UCSD-AML1 (cell line): ENCODE measurements around the gene CDK10.
"Not testable (repeated sequence)": the region's sequence is repeated elsewhere in the genome, so short reads cannot be mapped to it uniquely, and the experiment has no call there.

Experiments used
- DNase-seq: peaks from one replicate; lab custom pipeline; 2025; ENCODE audit not compliant: unreplicated experiment; lab: John Stamatoyannopoulos, UW

The CDK10 gene, protein sequence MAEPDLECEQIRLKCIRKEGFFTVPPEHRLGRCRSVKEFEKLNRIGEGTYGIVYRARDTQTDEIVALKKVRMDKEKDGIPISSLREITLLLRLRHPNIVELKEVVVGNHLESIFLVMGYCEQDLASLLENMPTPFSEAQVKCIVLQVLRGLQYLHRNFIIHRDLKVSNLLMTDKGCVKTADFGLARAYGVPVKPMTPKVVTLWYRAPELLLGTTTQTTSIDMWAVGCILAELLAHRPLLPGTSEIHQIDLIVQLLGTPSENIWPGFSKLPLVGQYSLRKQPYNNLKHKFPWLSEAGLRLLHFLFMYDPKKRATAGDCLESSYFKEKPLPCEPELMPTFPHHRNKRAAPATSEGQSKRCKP

DNA sequence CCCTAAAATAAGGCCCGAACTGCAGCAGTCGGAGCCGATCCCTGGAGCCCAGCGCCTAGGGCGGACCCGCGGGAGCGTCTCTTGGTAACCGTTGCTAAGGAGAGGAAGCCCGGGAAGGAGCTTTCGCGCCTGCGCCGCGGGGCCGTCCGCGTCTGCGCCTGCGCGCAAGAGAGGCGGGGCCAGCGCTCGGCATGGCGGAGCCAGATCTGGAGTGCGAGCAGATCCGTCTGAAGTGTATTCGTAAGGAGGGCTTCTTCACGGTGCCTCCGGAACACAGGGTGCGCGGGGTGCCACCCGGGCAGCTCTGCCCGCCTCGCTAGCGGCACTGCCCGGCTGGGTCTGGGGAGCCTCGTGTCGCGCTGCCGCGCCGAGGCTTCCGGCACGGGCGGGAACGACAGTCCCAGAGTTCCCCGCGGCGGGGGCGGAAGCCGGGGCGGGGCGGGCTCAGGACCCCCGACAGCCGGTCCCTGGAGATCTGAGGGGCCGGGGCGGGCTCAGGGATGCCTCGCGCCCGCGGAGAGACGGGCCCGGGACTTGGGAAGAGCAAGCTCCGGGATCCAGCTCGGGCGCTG is at the start of gene CDK10:
CDK10 (plus strand) TSS at position 170 of the 572 bp plus-strand sequence; CDS start at position 192, 22 bp downstream.
- DNase-seq, result peak; percentile 92

DNA sequence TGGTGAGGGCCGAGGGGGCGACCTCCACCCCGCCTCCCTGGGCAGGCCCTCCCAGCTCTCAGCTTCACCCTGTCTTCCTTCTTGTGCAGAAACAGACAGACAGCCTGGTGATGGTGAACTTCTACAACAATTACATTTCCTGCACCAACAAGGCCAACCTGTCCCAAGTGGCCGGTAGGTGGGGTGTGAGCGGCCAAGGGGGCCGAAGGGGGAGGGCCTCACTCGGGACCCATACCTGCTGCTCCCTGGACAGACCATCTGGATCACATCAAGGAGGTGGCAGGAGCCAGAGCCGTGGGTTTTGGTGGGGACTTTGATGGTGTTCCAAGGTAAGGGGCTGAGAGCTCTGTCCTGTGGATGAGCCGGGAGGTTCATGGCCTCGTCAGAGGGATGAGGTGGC is 49.1 kb upstream of the CDK10 start:
- DNase-seq, result no peak

DNA sequence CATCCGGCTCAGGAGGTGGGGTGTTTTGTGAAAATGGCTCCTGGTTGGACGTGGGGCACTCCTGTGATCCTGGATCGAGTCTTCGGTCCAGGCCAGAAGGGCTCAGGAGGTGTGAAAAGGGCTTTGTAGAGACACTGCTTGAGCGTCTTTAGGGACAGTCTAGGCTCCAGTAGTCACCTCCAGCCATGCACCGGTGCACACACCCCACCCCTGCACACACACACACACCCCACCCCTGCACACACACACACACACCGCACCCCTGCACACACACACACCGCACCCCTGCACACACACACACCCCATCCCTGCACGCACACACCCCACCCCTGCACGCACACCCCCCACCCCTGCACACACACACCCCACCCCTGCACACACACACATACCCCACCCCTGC is 48.0 kb upstream of the CDK10 start:
- DNase-seq, result no peak

DNA sequence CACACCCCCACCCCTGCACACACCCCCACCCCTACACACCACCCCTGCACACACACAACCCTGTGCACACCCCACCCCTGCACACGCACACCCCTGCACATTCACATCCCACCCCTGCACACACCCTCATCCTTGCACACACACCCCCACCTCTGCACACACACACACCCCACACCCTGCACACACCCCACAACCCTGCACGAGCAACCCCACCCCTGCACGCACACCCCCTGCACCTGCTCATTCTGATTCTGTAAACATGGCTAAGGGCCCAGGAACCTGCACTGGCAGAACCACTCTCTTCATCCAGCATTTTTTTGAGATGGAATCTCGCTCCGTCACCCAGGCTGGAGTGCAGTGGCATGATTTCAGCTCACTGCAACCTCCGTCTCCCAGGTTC is 47.1 kb upstream of the CDK10 start:
- DNase-seq, result no peak

DNA sequence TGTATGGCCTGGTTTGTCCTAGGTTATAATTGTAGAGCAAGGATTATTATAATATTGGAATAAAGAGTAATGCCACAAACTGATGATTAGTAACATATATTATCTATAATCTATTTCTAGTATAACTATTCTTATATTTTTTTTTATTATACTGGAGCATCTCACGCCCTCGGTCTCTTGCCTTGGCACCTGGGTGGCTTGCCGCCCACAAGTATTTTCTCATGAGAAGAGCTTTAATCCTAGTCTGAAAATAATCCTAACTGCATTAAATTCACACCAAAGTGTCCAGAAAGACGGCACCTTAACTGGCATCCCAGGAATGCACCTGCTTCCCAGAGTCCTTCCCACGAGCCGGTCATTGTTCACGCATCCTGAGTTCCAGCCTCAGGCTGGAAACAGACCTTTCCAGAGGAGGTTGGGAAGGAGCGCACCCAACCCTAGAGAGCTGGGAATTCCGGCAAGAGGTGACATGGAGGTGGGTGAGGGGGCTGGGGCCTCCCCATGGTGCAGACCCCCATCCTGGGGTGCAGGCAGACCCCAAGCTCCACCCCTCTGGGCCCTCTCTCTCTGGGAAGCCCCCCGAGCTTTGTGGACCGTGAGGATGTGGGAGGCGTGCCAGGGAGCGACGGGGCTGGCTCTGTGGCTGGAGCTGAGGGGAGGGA is 44.9 kb upstream of the CDK10 start:
- no peak for DNase-seq

DNA sequence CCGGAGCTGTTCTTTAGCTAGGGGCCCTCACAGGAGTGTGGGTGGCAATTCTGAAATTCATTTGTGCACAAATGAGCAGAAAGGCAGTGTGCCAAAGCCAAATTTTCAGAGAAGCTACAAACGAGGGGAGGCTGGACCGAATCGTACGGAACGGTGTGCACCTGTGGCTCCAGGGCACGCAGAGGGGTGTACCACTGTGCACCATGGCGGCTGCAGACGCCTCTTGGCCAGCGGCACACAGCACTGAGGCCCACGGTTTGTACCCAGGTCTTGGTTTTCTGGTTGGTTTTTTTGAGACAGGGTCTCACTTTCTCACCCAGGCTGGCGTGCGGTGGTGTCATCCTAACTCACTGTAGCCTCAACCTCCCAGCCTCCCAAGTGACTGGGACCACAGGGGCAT is 43.9 kb upstream of the CDK10 start:
- DNase-seq, result no peak

DNA sequence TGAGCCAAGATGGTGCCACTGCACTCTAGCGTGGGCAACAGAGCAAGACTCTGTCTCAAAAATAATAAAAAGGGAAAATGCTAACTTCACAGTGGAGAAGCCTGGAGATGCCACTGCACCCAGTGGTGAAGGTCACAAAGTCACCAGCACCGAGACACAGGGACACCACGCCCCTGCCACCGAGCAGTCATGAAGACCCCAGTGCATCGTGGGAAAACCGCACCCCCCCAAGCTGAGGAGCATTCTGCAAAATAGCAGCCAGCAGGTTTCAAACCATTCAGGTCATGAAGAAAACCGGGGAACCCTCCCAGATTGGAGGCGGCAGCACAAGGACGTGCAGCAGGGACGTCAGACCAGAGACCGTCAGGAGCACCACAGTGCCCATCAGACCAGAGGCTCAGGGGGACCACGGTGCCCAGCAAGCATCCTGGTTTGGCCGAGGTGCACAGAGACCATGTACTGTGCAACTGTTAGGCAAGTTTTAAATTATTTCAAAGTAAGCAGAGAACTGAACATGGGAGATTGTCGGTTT is 42.7 kb upstream of the CDK10 start:
- DNase-seq, result no peak

DNA sequence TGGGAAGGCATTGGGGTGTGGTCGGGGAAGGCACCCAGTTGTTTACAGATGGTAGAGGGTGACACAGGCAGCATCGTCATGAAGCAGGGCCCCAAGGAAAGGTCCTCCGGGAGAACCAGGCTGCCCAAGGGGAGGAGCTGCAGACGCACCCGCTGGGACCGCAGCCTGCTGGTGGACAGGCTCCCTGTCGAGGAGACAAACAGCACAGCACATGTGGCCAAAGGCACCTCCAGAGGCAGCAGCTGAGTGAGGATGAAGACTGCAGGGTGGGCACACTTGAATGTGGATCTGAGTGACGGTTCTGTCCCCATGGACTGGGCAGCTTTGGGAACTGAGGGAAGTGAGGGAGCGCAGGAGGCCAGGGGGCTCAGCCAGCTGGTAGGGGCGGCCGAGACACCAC is 41.4 kb upstream of the CDK10 start:
- no peak for DNase-seq

DNA sequence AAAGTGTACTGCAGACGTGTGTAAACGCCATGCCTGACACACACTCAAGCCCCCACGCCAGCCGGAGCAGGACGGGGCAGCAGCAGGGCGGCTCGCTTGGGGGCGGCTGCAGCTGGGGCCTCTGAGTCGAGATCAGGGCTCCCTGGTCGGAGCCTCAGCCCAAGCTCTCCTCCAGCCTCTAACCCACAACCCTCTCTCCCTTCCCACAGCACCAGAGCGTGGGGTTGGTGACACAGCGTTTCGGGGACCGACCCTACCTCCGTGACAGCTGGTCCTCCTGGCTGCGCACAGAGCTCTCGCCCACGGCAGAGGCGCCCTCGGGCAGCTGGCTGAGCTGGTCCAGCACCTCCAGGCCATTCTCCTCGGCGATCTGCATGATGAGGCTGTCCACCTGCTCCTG is 40.2 kb upstream of the CDK10 start:
- DNase-seq, result no peak

DNA sequence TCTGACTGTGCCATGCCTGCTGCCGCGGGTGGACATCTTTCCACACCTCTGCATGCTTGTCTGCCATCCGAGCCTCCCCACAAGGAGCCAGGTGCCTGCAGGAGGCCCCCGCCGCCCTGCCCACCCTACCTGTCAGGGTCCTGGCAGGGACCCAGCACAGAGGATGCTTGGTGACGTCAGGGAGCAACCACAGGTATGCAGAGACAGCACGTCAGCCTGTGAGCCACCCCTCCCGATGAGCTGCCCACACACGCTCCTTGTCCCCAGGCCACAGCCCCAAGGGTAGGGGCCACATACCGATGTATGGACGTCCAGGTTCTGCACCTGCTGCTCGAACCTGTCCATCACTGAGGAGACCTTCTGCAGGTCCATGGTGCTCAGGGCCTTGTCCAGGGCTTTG is 39.6 kb upstream of the CDK10 start:
- no peak for DNase-seq

DNA sequence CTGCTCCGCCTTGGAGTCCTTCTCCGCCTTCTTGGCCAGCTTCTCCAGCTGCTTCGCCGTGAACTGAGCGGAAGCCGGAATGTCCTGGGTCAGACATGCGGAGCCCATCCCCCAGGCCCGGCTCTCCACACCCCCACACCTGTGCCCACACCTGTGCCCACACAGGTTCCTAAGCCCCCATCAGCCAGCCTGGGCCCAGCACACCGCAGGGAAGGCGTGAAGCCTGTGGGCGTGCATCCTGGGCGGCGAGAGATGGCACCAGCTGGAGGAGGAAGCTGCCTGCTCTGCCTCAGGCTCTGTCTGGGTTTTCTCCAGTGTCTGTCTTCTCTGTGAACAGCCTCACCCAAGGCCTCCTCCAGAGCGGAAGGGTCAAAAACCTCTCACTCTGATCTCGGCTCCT is 34.9 kb upstream of the CDK10 start:
- no peak for DNase-seq

DNA sequence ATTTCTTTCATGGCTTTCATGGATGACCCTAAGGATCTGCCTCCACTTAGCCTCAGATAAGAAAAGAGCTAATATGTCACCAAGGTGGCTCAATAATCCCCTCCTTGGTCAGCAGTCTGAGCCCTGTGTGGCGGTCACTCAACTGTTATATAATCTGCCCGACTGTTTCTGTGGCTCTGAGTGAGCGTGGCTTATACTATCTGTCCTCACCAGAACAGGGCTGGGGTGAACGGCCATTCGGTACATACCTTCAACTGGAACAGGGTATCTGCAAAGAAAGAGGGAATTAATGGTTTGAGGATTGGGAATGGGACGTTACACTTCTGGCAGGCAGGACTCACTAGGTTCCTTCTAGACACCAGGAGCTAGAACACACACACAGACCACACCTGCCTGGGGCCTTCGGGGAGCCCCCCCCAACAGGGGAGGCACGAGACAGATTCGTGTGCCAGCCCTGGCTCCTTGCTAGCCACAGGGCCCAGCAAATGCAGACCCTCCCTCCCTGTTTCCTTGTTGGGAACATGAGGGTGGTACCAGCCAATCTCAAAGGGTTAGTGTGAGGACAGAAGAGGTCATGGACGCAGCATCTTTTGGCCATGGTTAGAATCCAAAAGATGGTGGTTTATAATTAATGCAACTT is 32.7 kb upstream of the CDK10 start:
- no peak for DNase-seq

DNA sequence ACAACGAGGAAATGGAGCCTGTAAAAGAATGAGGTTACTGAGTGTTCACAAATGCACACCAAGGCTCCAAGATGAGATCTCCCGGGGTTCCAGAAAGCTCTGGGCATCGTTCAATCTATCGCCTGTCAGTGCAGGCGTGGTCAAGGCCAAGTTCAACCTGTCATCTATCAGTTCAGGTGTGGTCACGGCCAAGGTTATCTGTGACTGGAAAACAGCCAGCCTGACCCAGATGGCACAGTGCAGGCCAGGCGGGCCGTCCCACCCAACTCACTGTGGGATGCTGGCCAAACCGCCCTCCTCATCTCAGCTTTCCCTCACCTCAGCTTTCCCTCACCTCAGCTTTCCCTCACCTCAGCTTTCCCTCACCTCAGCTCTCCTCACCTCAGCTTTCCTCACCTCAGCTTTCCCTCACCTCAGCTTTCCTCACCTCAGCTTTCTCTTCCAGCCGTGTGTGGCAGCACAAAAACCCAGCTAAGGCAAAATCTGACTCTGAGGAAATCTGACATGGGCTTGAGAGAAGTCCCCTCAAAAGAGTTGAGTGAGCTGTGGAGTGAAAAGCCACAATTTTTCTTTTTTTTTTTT is 31.3 kb upstream of the CDK10 start:
- DNase-seq, result no peak

DNA sequence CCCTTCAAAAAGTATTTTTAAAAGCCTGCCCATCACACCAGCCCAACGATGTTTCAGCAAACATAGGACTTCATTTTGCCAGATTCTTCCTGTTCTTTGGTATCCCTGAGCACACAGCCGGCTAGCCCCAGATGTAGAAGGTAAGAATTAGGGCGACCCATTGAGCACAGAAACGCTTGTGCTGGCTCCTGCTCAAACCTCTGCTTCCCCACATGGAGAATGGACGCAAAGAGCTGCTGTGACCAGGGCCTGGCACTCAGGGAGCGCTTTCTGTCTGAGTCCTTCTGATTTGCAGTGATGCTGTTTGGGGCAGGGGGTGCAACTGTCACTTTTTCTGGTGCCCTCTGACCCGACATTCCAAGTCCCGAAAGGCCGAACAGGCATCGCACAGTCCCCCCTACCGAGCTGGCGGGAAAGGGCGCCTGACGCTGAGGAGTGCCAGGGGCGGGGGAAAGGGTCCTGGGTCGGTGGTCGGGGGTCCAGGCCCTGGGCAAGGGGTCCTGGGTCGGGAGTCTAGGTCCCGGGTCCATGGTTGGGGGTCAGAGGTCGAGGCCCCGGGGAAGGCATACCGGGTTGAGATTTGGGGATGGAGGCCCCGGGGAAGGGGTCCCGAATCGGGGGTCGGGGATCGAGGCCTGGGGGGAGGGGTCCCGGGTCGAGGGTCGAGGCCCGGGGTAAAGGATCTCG is 29.9 kb upstream of the CDK10 start:
- DNase-seq, result no peak

DNA sequence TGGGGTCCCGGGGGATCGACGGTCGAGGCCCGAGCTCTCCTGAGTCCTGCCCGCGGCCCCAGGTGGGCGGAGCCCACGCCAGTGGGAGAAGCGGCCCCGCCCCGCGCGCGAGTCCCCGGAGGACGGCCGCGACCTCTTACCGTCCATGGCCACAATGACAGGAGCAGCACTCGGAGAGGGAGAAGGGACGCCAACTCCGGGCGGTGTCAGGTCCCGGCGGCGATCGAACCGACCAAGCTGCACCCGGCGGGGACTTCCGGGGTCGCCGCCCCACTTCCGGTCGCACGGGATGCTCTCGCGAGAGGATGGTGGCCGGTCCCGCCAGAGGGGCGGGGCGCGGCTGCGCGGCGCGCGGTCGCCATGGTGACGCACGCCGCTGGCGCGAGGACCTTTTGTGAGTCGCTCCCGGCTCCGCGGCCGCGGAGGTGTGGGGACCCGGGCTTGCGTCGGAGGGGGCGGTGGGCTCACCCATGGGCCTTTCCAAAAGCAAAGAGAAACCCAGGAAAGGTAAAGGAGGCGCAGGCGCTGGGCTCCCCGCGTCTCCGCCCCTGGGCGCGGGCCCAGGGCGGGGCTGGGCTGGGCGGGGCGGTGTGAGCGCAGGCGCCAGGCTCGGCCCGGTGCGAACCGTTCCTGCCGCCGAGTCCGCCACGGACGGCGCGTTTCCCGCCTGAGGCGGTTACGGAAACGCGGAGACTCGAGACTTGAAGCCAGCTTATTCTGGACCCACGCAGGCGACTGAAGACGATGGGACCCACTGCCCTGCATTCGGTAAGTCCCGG is 28.9 kb upstream of the CDK10 start, which contains the start of the genes CHMP1A and SPATA33:
CHMP1A (minus strand) TSS at position 267 of the 779 bp plus-strand sequence; CDS start at position 147, 120 bp downstream.
SPATA33 (plus strand) TSS at position 395 of the 779 bp plus-strand sequence; CDS start at position 471, 76 bp downstream.
- DNase-seq, result peak; percentile 89

DNA sequence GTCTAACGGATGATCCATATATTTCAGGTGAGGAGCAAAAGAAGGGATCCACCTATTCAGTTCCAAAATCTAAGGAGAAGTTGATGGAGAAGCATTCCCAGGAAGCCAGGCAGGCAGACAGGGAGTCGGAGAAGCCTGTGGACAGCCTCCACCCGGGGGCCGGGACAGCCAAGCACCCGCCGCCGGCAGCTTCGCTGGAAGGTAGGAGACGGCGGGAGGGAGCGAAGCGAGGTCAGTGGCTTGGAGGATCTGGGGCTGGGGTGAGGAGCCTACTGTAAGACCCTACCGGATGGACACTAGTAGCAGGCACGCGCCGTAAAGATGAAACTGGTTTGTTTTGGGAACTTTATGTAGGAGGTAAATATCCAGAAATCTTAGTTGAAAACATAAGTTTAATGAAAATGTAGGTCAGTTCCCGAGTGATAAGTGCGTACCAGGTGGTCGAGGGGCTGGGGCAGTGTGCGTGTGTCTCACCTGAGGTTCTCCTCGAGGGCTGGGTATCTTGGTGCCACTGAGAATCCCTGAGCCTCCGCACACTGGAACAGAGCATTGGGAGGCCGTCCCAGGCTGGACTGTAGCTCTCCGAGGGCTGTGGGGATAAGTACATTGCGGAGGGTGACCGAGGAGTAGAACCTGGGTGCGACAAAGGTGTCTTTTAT is 28.1 kb upstream of the CDK10 start:
- DNase-seq, result peak; percentile 43

DNA sequence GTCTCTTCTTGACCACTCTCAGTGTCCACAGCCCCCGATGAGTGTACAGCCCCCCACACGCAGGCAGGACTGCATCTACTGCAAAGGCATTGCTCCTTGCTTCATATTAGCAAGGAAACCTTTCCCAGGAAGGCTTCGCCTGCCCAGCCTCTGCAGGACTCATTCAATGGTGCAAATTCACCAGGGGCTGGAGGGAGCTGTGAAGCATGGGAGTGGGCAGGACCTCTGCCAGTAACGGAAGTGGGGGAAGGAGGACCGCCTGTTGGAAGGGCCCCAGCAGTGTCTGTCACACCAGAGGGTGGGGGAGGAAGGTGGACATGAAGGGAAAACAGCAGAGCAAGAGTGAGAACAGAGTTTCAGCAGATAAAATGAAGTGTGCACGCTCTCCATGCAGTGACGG is 26.3 kb upstream of the CDK10 start:
- no peak for DNase-seq

DNA sequence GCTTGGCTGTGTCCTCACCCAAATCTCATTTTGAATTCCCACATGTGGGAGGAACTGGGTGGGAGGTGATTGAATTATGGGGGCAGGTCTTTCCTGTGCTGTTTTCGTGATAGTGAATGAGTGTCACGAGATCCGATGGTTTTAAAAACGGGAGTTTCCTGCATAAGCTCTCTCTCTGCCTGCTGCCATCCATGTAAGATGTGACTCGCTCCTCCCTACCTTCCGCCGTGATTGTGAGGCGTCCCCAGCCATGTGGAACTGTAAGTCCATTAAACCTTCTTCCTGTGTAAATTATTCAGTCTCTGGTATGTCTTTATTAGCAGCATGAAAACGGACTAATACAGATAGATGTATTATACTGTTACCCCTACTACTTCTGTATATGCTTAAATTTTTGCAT is 25.3 kb upstream of the CDK10 start:
- DNase-seq, result no peak

DNA sequence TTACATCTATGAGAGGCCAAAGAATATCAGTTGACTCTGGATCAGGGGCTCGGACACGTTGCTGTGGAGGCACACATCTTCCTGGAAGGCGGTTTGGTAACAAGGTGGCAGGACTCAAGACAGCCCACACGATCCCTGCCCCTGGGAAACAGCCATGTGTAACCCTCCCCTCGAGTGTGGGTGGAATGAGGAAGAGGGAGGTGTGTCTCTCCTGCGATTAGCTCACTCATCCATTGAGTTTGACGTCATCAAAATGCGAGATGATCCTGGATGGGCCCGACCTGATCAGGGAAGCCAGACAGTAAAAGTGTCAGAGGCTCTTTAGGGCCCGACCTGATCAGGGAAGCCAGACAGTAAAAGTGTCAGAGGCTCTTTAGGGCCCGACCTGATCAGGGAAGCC is 22.3 kb upstream of the CDK10 start:
- not testable (repeated sequence) for DNase-seq
